ENCODE results near the gene ACSM6.

ACSM6 gene

GRCh38 chr10:95275726-95276366 lies 81.8 kb downstream of the ACSM6 start:
- no peak for DNase-seq

DNA sequence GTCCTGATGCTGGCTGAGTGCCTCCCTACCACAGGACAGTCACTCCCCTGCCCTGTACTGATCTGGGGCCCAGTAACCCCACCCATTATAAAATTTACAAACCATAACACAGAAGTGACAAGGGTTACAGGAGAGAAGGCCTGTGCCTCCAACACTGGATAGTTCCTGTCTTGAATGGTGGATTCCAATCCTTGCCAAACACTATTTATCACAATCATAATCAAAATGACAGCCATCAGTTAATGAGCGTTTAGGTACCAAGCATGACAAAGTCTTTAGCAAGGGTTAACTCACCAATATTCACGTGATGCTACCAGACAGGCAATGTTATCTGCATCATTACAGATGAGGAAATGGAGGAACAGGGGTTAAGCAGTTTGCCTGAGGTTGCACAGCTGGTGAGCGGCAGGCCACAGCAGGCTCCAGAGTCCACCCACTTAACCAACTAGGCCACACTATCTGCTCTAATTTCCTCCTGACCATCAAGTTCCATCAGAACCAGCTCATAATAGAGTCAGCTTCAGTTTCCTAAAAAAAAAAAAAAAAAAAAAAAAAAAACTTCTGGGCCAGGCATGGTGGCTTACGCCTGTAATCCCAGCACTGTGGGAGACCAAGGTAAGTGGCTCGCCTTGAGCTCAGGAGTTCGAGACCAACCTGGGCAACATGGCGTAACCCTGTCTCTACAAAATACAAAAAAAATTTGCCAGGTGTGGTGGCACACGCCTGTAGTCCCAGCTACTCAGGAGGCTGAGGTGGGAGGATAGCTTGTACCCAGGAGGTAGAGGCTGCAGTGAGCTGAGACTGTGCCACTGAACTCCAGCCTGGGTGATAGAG lies 82.5 kb downstream of the ACSM6 start:
- no peak for DNase-seq

DNA sequence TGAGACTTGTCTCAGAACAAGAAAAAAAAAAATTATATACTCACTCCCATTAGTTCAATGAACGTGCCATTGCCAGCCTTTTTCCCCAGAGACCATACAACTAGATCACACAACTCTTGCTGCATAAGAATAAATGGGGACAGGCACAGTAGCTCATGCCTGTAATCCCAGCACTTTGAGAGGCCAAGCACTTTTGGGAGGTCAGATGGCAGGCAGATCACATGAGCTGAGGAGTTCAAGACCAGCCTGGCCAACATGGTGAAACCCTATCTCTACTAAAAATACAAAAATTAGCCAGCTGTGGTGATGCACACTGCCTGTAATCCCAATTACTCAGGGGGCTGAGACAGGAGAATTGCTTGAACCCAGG lies 83.1 kb downstream of the ACSM6 start:
- DNase-seq: no peak

- DNase-seq: no peak
Measured at GRCh38 chr10:95277614-95278013, 83.6 kb downstream of the ACSM6 start.
